Measurements from ENCODE around the gene FAM83B.
"Not testable (repeated sequence)": the region's sequence is repeated elsewhere in the genome, so short reads cannot be mapped to it uniquely, and the experiment has no call there.

Gene FAM83B

DNA sequence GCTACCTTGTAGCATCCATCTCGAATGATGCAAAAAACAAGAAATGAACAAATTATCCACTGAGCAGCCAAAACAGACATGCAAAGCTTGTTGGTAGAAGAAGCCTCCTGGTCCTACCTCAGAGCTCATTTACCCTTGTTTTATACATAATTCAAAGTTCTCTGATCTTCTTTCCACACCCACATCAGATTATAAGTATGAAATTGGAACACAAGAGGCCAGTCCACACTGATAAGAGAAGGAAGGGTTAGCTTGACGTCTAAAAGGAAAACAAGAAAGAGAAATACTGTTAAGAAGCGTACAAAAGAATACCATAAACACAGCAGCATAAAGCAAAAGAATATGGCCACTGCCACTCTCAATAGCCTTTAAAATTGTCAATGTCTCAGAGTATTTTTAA, 49.7 kb downstream of the FAM83B start:
- DNase-seq (ENCODE audit: low read depth in 3 of 3, low spot score in 1 of 3), result no peak

DNA sequence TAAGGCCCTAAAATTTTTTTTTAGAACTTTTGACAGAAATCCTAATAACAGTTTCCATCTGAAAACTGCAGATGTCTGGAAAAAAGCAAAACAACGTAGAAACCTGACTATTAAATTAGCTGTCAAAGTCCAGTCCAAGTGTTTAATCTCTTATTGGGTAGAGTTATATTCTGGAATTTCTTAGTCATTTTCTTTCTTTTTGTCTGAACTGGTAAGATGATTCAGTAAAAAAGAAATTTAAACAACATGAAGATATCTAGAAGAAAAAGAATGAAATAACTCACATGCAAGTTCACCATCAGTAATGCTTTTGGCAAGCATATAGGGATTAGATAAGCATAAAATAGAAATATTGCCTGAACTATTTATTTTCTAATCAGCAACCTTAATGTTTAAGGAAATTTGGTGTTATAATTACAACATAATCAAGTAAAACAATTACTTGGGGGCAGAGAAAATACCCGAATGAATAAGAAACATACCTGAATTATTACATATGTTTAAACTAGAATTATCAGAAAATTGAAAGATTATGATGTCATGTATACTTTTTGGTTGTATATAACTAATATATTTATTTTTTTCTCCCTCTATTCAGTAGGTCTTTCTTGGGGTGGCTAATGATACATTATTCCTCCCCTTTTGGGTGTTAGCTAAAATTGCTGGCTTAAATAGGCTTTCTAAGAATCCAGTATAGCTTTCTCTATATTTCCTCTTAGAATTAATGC, 51.1 kb downstream of the FAM83B start:
- no peak for DNase-seq (ENCODE audit: low read depth in 3 of 3, low spot score in 1 of 3)

- DNase-seq (ENCODE audit: low read depth in 3 of 3, low spot score in 1 of 3), result no peak
Measured at GRCh38 chr6:54898767-54899166, 52.2 kb downstream of the FAM83B start.

- no peak for DNase-seq (ENCODE audit: low read depth in 3 of 3, low spot score in 1 of 3)
Measured at GRCh38 chr6:54899442-54899841, 52.9 kb downstream of the FAM83B start.

DNA sequence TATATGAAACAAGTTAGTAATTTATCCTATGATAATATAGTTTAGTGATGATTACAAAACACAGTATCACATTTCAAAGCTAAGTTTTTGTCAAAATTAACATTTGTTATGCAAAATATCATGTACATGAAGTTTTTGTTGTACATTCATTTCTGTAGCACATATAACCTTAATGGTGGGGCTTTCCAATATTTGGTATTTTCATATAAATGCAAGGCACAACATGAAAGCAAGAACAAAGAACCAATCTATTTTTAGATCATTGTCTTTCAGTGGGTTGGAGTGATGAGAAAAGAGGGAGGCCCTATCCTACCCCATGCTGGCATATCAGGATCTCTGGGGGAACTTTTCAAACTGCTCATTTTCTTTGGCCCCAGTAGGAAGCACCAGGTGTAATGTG, 53.4 kb downstream of the FAM83B start:
- no peak for DNase-seq (ENCODE audit: low read depth in 3 of 3, low spot score in 1 of 3)

DNA sequence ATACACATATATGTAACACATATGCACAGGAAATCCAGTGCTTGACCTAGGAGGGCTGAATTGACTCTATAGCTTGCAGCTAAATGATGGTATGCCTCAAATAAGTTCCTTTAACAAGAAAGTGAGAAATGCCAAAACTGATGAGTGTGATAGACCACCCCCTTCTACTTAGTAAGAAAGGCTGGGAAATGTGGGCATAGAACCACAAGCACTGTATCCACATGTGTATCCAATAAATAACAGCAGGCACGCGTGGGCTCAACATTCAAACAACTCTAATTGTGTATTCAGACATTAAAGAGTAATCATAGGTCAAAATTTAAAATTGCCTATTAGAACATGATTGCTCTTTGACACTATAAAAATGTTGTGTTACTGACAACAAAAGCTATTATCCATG, 54.1 kb downstream of the FAM83B start:
- DNase-seq (ENCODE audit: low read depth in 3 of 3, low spot score in 1 of 3), result no peak

- no peak for DNase-seq (ENCODE audit: low read depth in 3 of 3, low spot score in 1 of 3)
Measured at GRCh38 chr6:54903884-54904283, 57.3 kb downstream of the FAM83B start.

DNA sequence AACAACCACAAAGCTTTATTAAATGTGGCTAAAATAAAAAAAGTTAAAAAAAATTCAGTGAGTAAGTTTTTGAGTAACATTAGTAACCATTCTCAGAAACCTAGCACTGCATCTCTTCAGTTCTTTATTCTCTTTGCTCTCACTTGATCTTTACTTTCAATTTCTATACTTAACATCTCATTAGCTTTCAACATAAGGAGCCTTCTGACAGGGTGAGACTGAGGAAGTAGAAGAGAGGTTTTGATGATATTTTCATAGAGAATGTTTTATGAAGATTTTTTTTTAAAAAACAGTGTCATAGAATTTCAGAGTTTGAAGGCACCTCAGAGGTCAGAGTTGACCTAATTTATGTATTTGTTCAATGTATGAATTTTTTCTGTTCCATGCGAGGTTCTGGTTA, 60.8 kb downstream of the FAM83B start:
- no peak for DNase-seq (ENCODE audit: low read depth in 3 of 3, low spot score in 1 of 3)

GRCh38 chr6:54909184-54909583, 62.6 kb downstream of the FAM83B start:
- DNase-seq (ENCODE audit: low read depth in 3 of 3, low spot score in 1 of 3), result no peak

- no peak for DNase-seq (ENCODE audit: low read depth in 3 of 3, low spot score in 1 of 3)
Measured at GRCh38 chr6:54910431-54910884, 63.9 kb downstream of the FAM83B start.

DNA sequence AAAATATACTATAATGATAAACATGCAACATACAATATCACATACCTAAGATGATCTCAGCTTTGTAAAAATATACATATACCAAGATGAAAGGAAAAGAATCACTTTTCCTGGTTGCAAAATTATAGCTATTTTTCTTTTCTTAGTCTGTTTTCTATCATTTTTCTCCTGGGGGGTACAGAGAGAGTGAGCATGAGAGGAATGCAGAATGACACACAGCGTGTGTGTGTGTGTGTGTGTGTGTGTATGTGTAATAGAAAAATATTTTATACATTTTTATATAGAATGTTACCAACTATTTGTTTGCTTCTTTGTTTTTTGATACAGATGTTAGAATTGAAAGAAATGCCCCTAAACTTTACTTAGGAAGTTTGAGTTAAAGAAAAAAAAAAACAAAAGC, 64.3 kb downstream of the FAM83B start:
- no peak for DNase-seq (ENCODE audit: low read depth in 3 of 3, low spot score in 1 of 3)

DNA sequence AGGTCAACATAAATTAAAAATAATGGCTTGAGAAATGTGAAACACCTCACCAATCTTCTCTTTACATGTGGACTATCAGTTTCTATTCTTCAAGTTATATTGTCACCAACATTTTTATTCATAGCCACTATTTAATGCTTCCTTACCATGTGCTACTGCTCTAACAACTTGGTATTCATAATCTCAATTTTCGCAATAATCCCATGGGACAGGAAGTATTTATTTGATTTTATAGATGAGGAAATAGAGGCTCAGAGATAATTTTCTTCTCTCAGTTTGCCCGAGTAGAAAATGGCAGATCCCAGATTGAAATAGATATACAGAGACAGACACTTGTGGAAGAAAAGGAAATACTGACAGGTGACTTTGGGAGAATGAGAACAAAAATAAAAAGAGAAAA, 66.6 kb downstream of the FAM83B start:
- DNase-seq (ENCODE audit: low read depth in 3 of 3, low spot score in 1 of 3), result no peak

DNA sequence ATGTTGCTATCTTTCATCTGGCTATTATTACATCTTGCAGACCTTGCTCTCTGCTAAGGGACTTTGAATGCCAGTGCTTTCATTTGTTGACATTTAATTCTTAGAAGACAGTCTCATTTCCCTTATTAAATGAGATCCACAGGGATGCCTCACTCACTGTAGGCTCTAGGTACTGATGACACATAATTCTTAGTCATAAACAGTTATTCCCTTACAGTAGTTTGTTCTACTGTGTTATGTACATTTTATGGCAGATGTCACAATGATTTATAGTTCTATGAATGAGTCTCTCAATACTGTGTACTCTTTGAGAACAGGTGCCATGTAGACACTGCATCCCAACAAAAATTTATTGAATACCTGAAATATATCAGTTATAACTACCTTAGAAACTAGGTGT, 70.3 kb downstream of the FAM83B start:
- no peak for DNase-seq (ENCODE audit: low read depth in 3 of 3, low spot score in 1 of 3)

GRCh38 chr6:54920628-54921027, 74.1 kb downstream of the FAM83B start:
- no peak for DNase-seq (ENCODE audit: low read depth in 3 of 3, low spot score in 1 of 3)

DNA sequence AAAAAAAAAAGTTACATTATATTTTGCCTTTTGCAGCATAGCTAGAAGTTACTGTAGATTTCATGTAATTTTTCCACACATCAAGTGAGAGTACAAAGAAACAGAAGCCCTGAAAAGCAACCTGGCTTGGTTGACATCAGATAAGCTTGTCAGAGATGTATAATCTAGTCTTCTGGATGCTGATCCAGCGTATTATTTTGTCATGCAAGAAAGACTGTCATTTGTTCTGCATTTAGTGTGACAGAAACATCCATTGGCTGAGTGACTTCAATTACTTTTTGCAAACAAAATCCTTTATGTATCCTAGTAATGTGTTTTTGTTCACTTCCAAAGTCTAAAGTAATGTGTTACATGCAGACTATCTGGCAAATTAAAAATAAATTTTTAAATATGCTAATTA, 75.3 kb downstream of the FAM83B start:
- no peak for DNase-seq (ENCODE audit: low read depth in 3 of 3, low spot score in 1 of 3)

DNA sequence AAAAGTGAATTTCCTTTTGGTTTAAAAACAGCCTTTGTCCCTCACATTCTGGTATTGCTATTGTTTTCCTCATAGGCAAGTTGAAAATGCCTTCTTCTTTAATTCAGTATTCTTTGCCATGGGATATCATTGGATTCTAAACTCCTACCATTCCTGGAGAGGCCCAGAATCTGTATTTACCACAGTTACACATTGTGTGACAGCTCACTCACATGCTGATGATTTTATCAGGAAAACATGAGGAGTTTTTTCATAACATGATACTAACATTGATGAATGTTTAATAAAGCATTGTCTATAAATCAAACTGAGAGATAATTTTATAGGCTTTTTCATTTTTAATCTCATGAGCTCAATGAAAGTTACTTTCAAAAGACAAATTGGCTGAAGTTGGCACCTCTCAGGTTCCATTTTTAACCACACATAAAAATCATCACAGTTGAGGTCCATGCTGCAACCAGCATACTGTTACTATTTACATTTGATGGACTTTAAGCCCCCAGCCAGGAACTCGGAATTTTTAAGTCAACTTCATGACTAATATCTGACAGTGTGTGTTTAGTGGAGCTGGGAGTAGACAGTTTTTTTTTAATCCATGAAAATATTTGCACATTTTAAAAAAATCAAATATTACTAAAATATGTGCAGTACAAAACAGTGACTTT, 82.8 kb downstream of the FAM83B start:
- no peak for DNase-seq (ENCODE audit: low read depth in 3 of 3, low spot score in 1 of 3)

GRCh38 chr6:54932622-54933021, 86.1 kb downstream of the FAM83B start:
- no peak for DNase-seq (ENCODE audit: low read depth in 3 of 3, low spot score in 1 of 3)

DNA sequence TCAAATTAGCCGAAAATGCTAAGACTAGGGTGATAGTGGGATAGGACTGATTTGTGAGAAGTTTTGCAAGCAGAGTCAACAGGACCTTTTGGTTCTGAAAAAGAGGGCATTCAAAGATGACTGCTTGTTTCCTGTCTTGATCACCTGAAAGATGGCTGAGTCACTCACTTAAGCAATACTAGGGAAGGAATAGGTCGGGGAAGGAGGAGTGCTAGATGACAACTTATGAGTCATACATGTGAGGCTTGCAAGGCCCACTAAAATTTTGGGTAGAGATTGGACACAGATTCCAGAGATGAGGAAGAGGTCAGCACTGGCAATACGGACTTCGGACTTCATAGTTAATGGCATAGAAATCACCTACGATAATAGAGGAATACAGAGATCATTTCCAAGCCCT, 89.2 kb downstream of the FAM83B start:
- no peak for DNase-seq (ENCODE audit: low read depth in 3 of 3, low spot score in 1 of 3)

- no peak for DNase-seq (ENCODE audit: low read depth in 3 of 3, low spot score in 1 of 3)
Measured at GRCh38 chr6:54937371-54937770, 90.8 kb downstream of the FAM83B start.

GRCh38 chr6:54957698-54958097, 111.1 kb downstream of the FAM83B start:
- no peak for DNase-seq (ENCODE audit: low read depth in 3 of 3, low spot score in 1 of 3)

DNA sequence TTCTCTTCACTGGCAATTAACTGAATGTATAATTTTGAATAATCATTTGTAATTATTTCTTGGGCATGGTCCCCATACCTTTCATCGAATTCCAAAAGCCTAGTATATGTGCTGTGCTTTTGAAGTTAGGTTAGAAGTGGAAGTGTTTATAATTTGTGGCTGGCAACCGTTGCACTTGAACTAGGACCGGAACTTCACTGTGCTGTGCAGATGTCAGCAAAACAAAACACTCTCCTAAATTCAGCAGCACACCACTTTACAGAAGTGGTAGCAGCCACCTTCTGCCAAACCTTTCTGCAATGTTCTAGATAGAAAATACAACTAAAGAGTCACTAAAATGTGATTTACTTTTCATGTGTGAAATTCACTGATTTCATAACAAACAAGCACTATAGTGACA, 111.9 kb downstream of the FAM83B start:
- no peak for DNase-seq (ENCODE audit: low read depth in 3 of 3, low spot score in 1 of 3)

GRCh38 chr6:54959820-54960219, 113.2 kb downstream of the FAM83B start:
- DNase-seq (ENCODE audit: low read depth in 3 of 3, low spot score in 1 of 3), result no peak

- not testable (repeated sequence) for DNase-seq (ENCODE audit: low read depth in 3 of 3, low spot score in 1 of 3)
Measured at GRCh38 chr6:54961372-54961771, 114.8 kb downstream of the FAM83B start.

Measured in stimulated activated CD4-positive, alpha-beta T cell treated with anti-CD3 and anti-CD28 coated beads, TNF-alpha, amount 100 ng/mL, for 1 hour (primary cell).